Left cardiac atrium (tissue), 4 donors: Measurements from ENCODE around the gene BCL3. TPM values are rescaled to one million over a fixed set of nuclear protein-coding genes. Genes with fewer than 3 reads are reported as not detected.
"Not testable (repeated sequence)": the region's sequence is repeated elsewhere in the genome, so short reads cannot be mapped to it uniquely, and the experiment has no call there.

Experiments
- ATAC-seq, 2 donors: fragments of 200-7000 bp; cut with Tn5 transposase; one replicate each; pipeline ENCODE4 v1.9.1; 2020; ENCODE audit warnings: mild to moderate bottlenecking in 2 of 2, moderate library complexity in 2 of 2
- DNase-seq: peaks from one replicate; pipeline ENCODE4 v3.0.0-alpha.2; 2020
- intact Hi-C, 2 donors: fragments of 100-400 bp; cut with DNase I; formaldehyde crosslinking; loops; one replicate each; pipeline versions ENCODE4 v1.14.1 to v1.15.1; 2022 to 2023
- total RNA-seq, 2 donors: library from RNA; stranded (reverse); fragmentation: NEBNext Ultra II Directional; extraction: Animal tissue kit (Norgen Biotek cat#: 25700); gene quantifications; one replicate each; pipeline ENCODE4 v1.2.1, GENCODE V29; 2021
- donor health status: DM: no; HTN: yes; CAD: no.
- donor health status: DM: no; HTN: yes; CAD: no; lungs with severe emphysema.
- donor health status: DM: yes; HTN: yes; CAD: no.
- donor health status: Dilated cardiomyopathy.

BCL3 gene
- total RNA-seq, 2 donors from 2014 or later: 22.6 to 65.0 TPM

DNA sequence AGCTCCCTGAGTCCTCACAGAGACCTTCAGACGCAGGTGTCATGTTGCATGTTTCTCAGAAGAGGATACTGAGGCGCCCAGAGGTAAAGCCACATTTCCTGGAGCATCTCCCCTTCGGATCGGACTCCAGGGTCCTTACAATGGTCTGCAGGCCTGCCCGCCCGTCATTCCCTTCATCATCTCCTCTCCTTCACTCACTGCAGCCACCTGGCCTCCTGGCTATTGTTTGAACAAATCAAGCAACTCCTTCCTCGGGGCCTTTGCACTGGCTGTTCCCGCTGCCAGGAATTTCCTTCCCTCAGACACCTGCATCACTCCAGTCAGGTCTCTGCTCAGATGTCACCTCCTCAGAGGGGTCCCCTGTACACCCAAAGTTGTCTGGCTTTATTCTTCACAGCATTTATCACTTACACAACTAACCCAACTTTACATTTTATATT lies 29.2 kb upstream of the BCL3 start:
- ATAC-seq (no peak), DNase-seq (no peak)
- intact Hi-C loops: loop anchor here in 1 of 2 donors (2.0 kb wide), 1 partner anchor 24 kb away; no protein-coding TSS in a partner anchor

DNA sequence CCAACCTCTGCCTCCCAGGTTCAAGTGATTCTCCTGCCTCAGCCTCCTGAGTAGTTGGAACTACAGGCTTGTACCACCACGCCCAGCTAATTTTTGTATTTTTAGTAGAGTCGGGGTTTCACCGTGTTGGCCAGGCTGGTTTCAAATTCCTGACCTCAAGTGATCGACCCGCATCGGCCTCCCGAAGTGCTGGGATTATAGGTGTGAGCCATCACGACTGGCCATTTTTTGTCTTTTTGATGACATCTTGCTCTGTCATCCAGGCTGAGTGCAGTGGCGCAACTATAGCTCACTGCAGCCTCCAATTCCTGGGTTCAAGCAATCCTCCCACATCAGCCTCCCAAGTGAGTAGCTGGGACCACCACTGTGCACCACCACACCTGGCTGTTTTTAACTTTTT lies 28.1 kb upstream of the BCL3 start:
- not testable (repeated sequence) for ATAC-seq
- intact Hi-C loops: loop anchor here (5.0 to 10.0 kb wide), 2 partner anchors 37 to 124 kb away; partner anchors contain the start of gene NECTIN2 (in 1 of the 2)

DNA sequence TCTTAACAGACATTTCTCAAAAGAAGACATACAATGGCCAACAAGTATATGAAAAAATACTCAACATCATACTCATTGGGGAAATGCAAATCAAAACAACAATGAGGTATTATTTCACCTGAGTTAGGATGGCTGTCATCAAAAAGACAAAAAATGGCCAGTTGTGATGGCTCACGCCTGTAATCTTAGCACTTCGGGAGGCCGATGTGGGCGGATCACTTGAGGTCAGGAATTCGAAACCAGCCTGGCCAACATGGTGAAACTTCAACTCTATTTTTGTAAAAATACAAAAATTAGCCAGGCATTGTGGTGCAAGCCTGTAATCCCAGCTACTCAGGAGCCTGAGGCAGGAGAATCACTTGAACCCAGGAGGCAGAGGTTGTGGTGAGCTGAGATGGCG lies 27.6 kb upstream of the BCL3 start:
- DNase-seq (no peak), ATAC-seq (no peak)
- intact Hi-C loops: loop anchor here (5.0 to 10.0 kb wide), 2 partner anchors 36 to 124 kb away; partner anchors contain the start of gene NECTIN2 (in 1 of the 2)

More for the DNA sequence above, 28.1 kb upstream of the BCL3 start:
- not testable (repeated sequence) for DNase-seq

DNA sequence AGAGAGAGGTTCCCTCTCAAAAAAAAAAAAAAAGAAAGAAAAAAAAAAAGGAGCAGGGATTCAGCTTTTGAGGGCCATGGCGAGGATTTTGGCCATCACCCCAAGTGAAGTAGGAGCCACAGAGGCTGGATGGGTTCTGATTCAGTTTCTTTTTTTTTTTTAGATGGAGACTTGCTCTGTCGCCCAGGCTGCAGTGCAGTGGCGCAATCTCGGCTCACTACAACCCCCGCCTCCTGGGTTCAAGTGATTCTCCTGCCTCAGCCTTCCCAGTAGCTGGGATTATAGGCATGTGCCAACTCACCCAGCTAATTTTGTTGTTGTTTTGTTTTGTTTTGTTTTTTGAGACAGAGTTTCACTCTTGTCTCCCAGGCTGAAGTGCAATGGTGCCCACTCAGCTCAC lies 27.1 kb upstream of the BCL3 start:
- ATAC-seq, DNase-seq: not testable (repeated sequence)
- intact Hi-C loops: loop anchor here (5.0 to 10.0 kb wide), 2 partner anchors 36 to 123 kb away; partner anchors contain the start of gene NECTIN2 (in 1 of the 2)

DNA sequence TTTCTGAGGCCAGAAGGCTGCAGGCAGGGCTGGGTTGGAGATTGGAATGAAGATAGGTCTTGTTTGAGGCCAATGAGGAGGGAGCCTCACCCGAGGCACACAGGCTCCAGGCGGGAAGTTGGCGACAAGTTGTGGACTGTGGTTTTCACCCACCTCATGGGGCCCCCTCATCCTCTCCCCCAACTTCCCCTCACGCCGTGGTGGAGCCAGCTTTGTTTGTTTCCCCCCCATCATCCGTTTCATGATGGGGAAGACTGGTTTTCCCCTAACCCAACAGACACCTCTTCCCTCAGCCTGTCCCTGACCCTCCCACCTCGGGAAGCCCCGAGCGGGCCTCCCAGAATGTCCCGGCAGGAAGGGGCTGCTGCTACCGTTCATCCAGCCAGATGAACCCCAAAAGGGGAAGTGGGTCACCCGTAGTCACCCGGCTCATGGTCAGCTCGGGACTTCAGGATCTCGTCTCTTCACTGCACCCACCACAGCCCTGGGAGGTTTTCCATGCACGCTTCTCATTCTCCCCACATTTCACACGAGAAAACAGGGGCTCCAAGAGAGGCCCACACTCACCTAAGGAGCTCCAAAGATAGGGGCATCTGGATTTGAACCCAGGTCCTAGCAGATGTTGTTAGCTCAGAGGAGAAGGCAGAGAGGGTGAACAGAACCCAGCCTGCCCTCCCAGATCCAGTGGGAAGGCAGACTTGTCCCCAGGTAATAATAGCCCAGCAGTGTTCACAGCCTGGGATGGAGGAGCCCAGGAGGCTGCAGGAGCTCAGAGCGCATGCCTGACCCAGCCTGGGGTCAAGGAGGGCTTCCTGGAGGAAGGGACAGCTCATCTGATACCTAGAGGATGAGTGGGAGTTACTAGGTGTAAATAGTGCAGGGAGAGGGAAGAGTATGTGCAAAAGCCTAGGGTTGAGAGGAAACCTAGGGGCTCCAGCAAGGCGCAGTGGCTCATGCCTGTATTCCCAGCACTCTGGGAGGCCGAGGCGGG lies 26.1 kb upstream of the BCL3 start:
- DNase-seq: no peak
- no peak for ATAC-seq
- intact Hi-C loops: loop anchor here (2.0 to 10.0 kb wide), 4 partner anchors 34 to 122 kb away; partner anchors contain the start of gene NECTIN2 (in 1 of the 2)

DNA sequence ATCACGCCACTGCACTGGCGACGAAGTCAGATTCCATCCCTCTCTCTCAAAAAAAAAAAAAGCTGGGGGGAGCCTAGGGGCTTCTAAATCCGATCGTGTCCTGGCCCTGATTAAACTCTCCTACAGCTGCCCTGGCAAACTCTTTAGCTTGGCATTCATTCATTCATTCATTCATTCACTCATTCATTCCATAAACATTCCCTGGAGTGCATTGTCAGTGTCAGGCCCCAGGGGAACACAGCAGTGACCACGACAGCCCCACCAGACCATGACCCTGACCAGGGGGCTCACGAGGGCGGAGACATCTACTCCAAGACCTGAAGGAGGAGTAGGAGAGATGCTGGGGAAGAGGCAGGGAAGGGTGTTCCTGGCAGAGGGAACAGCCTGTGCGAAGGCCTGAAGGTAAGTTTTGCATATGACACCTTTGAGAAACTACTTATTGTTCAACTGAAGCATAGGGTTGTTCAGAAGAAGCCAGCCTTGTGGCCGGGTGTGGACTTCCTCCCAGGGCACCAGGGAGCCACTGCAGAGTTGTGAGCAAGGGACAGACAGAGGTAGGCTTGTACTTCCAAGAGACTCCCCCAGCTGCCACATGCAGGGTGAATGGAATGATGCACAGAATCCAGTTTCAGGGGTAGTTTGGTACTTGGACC lies 25.1 kb upstream of the BCL3 start:
- ATAC-seq: peak; percentile 9 to 19
- intact Hi-C loops: loop anchor here (2.0 to 10.0 kb wide), 4 partner anchors 34 to 121 kb away; partner anchors contain the start of gene NECTIN2 (in 1 of the 2)
- no peak for DNase-seq

DNA sequence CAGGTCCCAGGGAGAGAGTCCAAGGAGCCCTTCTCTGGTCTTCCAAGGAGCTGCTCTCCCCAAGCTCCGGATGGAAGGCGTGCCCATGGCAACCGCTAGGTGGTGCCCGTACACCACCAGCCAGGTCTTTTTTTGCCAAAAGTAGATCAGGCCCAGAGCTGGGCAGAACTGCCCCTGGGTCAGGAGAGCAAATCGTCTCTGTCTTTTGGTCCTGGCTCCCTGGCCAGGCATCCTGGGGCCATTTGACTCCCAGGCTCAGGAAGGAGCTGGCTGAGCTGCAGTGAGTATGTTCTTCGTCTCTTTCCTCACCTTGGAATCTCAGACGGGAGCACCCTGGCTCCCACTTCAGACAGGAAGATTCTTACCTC lies 24.6 kb upstream of the BCL3 start:
- ATAC-seq (peak; percentile 92), DNase-seq (peak; percentile 86)
- intact Hi-C loops: loop anchor here (1.0 to 10.0 kb wide), 5 partner anchors 33 to 121 kb away; partner anchors contain the start of gene NECTIN2 (in 1 of the 2)

DNA sequence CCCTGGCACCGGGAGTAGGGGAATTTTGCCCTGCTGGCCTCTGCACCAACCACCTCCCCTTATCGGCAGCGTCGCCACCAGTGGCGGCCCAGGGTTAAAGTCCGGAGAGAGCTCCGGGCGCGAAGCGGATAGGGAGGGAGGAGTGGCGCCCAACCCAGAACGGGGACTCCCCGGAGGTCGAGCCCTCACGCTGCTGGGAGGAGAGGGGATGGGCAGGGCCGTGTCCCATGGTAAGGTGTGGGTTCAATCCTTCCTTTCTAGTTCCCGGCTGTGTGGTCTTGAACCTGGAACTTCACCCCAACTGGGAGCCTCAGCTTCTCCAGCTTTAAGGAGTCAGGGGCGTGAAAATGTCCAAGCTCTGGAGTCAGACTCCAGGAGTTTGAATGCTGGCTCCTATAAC lies 23.3 kb upstream of the BCL3 start:
- DNase-seq (peak; percentile 62), ATAC-seq (peak; percentile 44 to 64)
- intact Hi-C loops: loop anchor here in 1 of 2 donors (10.0 kb wide), 1 partner anchor 120 kb away; the partner anchor contains the start of gene NECTIN2

DNA sequence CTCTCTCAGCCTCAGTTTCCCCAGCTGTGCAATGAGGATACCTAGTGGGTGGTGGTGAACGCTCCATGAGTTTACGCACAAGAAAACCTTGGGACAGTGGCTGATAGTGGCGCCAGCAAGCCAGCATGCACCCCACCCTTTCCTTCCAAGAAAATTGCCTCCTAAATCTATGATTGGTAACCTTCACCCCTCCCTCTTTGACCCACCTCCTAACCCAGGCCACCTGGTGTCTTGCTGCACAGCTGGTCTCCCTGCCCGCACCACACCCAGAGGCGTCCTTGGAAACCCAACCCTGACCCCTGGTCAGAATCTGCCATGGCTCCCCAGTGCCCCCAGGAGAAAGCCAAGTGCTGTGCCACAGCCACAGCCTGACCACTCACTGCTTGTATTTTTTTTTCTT lies 22.8 kb upstream of the BCL3 start:
- intact Hi-C loops: loop anchor here in 1 of 2 donors (10.0 kb wide), 1 partner anchor 119 kb away; the partner anchor contains the start of gene NECTIN2
- ATAC-seq: no peak
- no peak for DNase-seq

DNA sequence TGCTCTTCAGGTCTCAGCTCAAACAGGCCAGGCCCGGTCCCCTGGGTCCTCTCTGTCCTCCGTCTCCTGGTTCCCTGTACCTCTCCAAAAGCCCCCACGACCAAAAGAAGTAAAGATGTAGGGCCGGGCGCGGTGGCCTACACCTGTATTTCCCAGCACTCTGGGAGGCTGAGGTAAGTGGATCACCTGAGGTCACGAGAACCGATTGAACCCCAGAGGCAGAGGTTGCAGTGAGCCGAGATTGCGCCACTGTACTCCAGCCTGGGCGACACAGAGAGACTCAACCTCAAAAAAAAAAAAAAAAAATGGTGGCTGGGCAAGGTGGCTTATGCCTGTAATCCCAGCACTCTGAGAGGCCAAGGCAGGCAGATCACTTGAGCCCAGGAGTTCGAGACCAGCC lies 22.0 kb upstream of the BCL3 start:
- ATAC-seq: no peak
- intact Hi-C loops: loop anchor here in 1 of 2 donors (10.0 kb wide), 1 partner anchor 118 kb away; the partner anchor contains the start of gene NECTIN2
- DNase-seq: no peak

DNA sequence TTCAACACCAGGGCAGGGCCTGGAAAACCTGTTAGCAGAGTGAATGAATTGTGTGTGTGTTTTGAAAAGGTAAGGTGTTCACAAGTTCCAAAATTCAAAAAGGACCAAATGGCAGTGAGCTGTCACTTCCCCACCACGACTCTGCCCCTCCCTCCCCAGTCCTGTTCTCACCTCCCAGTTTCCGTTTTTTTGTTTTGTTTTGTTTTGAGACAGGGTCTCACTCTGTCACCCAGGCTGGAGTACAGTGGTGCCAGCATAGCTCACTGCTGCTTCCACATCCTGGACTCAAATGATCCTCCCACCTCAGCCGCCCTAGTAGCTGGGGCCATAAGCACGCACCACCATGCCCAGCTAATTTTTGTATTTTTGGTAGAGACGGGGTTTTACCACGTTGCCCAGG lies 20.3 kb upstream of the BCL3 start:
- intact Hi-C loops: loop anchor here in 1 of 2 donors (10.0 kb wide), 1 partner anchor 117 kb away; the partner anchor contains the start of gene NECTIN2
- DNase-seq (no peak), ATAC-seq (no peak)

DNA sequence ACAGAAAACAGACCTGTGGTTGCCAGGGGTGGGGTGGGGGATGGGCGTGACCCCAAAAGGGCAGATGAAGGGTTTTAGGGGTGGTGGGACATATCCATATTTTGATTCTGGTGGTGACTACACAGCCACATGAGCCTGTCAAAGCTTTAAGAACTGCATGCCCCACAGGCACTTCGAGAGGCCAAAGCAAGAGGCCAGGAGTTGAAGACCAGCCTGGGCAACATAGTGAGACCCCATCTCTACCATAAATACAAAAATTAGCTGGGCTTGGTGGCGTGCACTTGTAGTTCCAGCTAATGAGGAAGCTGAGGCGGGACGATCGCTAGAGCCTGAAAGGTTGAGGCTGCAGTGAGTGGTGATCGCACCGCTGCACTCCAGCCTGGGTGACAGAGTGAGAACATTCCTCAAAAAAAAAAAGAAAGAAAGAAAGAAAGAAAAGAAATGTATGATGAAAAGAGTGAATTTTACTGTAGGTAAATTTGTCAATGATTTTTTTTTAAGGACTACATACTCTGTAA lies 18.9 kb upstream of the BCL3 start:
- no peak for ATAC-seq
- intact Hi-C loops: loop anchor here in 1 of 2 donors (10.0 kb wide), 1 partner anchor 115 kb away; the partner anchor contains the start of gene NECTIN2
- DNase-seq: no peak

DNA sequence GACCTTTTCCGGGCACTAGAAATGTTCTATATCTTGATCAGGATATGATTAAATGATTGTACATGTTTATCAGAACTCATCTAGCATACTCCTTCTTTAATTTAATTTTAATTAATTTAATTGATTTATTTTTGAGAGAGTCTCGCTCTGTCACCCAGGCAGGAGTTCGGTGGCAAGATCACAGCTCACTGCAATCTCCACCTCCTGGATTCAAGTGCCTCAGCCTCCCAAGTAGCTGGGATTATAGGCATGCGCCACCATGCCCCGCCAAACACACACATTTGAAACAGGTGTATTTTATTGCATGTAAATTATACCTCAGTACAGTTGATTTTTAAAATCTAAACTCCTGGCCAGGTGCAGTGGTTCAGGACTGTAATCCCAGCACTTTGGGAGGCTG lies 17.4 kb upstream of the BCL3 start:
- DNase-seq: peak; percentile 3
- intact Hi-C loops: no loop called here
- no peak for ATAC-seq

DNA sequence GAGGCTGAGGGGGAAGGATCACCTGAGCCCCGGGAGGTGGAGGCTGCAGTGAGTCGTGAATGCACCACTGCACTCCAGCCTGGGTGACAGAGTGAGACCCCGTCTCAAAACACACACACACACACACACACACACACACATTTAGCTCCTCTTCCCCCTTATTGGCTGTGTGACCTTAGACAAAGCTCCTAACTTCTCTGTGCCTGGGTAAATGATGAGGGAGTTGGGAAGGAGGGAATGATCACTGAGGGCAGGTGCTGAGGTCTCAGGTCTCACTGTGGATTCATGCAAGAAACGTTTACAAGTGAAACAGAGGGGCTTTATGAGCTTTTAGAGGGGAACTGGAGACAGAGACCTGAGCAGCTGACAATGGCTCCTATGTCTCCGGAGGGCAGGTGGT lies 16.9 kb upstream of the BCL3 start:
- intact Hi-C loops: no loop called here
- DNase-seq: no peak
- ATAC-seq: no peak

DNA sequence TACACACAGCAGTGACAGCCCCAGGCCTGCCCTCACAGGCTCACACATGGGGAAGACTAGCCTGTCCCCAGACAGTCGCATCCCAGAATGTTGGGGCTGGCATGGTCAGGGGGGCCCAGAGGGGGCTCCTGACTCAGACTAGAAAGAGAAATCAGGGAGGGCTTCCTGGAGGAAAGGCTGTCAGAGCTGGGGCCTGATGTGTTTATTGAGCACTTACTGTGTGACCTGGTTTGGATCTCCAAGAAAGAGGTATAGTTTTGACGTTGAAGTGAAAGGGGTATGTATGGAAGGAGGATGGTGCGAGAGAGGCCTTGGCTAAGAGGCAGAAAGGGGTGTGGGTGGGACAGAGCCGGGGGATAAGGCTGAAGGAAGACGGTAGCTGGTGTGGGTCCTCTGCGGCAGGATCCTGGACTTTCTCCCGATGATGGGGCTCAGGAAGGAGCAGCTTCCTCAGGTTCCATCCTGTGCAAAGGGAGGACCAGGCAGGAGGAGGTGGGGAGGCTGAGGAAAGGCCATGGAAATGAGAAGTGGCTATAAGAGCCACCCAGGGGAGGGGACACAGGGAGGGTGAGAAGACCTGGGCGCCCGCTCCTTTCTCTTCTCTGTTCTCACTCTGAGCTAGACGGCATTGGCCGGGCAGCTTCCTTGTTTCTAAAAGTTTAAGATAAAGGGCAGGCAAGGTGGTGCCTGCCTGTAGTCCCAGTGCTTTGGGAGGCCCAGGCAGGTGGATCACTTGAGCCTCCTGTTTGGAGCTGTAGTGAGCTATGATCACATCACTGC lies 16.1 kb upstream of the BCL3 start:
- intact Hi-C loops: no loop called here
- ATAC-seq (no peak), DNase-seq (peak; percentile 14)

DNA sequence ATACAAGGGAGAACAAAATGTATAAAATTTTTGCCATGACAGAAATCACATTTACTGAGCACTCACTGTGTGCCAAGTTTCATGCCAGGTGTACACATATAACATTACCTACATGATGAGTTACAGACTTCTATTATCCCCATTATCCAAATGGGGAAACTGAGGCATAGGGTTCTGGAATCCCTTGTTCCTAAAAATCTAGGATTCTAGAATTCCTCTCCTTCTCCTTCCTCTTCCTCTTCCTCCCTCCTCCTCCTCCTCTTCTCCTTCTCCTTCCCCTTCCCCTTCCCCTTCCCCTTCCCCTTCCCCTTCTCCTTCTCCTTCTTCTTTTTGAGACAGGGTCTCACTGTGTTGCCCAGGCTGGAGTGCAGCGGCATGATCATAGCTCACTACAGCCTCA lies 14.2 kb upstream of the BCL3 start:
- intact Hi-C loops: no loop called here

DNA sequence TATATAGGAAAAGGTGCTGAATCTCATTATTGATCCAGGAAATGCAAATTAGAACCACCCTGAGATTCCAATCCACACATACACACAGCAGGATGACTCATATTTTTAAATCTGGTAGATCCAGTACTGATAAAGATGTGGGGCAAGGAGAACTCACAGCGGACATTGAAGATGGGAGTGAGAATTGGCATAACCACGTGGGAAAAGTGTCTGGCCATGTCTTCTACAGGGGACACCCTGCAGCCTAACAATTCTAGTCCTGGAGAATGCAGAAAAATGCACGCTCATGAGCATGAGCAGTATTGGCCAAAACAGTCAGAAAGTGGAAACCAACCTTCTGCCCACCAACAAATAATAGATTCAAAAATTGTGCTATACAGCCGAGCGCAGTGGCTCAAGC lies 13.5 kb upstream of the BCL3 start:
- DNase-seq (no peak), ATAC-seq (no peak)
- intact Hi-C loops: no loop called here

More for the DNA sequence above, 14.2 kb upstream of the BCL3 start:
- no peak for ATAC-seq
- no peak for DNase-seq
